ENCODE results near the gene LMO2. TPM values are rescaled to one million over a fixed set of nuclear protein-coding genes. Genes with fewer than 3 reads are reported as not detected.
"Not testable (repeated sequence)": the region's sequence is repeated elsewhere in the genome, so short reads cannot be mapped to it uniquely, and the experiment has no call there.

The LMO2 gene
- total RNA-seq, 4 donors from 2014 or later, result 22.4 to 45.2 (median 29.9) TPM

DNA sequence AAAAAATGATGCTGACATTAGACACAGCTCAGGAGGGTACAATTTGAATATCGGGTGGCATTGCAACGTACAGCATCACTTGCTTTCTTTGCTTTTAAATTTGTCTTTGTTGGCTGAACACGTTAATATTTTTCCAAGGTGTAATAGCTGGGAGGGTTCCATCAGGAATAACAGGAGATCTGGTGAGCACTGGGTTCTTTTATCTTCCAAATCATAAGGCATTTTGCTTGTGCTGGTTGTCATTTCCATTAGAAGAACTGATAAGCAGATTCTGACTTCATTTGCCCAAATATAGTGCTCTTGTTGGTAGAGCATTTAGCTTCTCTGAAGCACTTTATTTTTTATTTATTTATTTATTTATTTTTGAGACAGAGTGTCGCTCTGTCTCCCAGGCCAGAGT is 48.9 kb downstream of the LMO2 start:
- H3K27ac ChIP-seq, result no peak overlapping the region
- intact Hi-C loops (cut with DNase I; ENCODE audit: low total_unique reads), result no loop called here
- H3K27me3 ChIP-seq, result no peaks in the 10 kb centered on the region
- TF ChIP-seq POLR2A (IDR thresholded peaks at IDR 0.05), result no peak
- TF ChIP-seq, protein P1, sequence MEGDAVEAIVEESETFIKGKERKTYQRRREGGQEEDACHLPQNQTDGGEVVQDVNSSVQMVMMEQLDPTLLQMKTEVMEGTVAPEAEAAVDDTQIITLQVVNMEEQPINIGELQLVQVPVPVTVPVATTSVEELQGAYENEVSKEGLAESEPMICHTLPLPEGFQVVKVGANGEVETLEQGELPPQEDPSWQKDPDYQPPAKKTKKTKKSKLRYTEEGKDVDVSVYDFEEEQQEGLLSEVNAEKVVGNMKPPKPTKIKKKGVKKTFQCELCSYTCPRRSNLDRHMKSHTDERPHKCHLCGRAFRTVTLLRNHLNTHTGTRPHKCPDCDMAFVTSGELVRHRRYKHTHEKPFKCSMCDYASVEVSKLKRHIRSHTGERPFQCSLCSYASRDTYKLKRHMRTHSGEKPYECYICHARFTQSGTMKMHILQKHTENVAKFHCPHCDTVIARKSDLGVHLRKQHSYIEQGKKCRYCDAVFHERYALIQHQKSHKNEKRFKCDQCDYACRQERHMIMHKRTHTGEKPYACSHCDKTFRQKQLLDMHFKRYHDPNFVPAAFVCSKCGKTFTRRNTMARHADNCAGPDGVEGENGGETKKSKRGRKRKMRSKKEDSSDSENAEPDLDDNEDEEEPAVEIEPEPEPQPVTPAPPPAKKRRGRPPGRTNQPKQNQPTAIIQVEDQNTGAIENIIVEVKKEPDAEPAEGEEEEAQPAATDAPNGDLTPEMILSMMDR (IDR thresholded peaks at IDR 0.05), result no peak
- H3K4me1 ChIP-seq, result no peaks in the 10 kb centered on the region
- H3K9me3 ChIP-seq, result no peaks in the 10 kb centered on the region
- no peak for DNase-seq
- H3K36me3 ChIP-seq, result no peaks in the 10 kb centered on the region
- no peak overlapping the region for H3K4me3 ChIP-seq

DNA sequence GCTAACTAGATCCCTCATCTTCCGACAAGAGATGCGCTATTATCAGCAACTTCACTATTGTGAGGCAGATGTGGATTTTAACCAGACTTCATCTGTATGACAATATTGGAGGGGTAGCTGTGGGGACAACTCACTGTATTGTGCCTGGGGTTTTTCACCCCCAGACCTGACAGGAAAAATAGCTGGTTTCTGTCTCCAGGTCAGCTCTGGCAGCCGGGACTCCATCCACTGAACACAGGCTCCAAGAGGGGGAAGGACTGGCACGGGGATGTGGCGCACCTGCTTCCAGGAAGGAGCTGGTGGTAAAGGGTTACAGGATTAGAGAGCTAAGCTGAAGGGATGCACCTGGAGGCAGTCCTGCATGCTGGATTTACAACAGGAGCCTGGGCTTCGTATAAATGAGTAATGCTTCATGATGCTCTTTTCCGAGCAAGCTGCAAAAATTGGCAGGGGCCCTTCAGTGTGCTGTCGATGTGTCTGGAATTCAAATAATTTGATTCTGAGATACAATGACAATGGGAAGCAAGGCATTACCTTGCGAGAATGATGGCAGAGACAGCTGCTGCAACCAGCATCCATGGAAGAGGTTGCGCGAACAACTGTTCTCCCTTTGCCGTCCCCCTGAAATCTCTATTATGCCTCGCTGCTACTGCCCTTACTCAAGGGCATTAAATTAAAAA is 49.5 kb downstream of the LMO2 start:
- H3K27ac ChIP-seq, result no peak overlapping the region
- no peaks in the 10 kb centered on the region for H3K9me3 ChIP-seq
- DNase-seq, result no peak
- H3K36me3 ChIP-seq, result no peaks in the 10 kb centered on the region
- no peak overlapping the region for H3K4me3 ChIP-seq
- TF ChIP-seq, protein P1 (IDR thresholded peaks at IDR 0.05), result no peak
- no peak for TF ChIP-seq POLR2A (IDR thresholded peaks at IDR 0.05)
- intact Hi-C loops (cut with DNase I; ENCODE audit: low total_unique reads), result no loop called here
- no peaks in the 10 kb centered on the region for H3K27me3 ChIP-seq
- no peaks in the 10 kb centered on the region for H3K4me1 ChIP-seq

DNA sequence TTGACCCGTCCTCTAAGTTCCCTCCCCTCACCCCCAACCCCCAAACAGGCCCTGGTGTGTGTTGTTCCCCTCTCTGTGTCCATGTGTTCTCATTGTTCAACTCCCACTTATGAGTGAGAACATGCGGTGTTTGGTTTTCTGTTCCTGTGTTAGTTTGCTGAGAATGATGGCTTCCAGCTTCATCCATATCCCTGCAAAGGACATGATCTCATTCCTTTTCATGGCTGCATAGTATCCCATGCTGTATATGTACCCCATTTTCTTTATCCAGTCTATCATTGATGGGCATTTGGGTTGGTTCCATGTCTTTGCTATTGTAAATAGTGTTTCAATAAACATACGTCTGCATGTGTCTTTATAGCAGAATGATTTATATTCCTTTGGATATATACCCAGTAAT is 53.6 kb downstream of the LMO2 start:
- H3K4me3 ChIP-seq; H3K36me3 ChIP-seq; H3K9me3 ChIP-seq; H3K27ac ChIP-seq; H3K27me3 ChIP-seq; DNase-seq; intact Hi-C loops (cut with DNase I; ENCODE audit: low total_unique reads); H3K4me1 ChIP-seq: not testable (repeated sequence)

DNA sequence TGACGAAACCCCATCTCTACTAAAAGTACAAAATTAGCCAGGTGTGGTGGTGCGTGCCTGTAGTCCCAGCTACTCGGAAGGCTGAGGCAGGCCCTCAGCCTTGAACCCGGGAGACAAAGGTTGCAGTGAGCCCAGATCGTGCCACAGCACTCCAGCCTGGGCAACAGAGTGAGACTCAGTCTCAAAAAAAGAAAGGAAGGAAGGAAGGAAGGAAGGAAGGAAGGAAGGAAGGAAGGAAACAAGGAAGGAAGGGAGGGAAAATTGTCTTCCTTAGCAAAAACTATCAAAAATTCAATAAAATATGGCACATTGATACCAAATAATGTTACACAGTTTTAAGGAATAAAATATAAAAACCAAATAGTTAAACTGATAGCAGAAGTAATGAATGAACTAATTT is 54.5 kb downstream of the LMO2 start:
- H3K27me3 ChIP-seq; H3K27ac ChIP-seq; DNase-seq; intact Hi-C loops (cut with DNase I; ENCODE audit: low total_unique reads); H3K4me1 ChIP-seq; H3K36me3 ChIP-seq; H3K9me3 ChIP-seq; H3K4me3 ChIP-seq: not testable (repeated sequence)

DNA sequence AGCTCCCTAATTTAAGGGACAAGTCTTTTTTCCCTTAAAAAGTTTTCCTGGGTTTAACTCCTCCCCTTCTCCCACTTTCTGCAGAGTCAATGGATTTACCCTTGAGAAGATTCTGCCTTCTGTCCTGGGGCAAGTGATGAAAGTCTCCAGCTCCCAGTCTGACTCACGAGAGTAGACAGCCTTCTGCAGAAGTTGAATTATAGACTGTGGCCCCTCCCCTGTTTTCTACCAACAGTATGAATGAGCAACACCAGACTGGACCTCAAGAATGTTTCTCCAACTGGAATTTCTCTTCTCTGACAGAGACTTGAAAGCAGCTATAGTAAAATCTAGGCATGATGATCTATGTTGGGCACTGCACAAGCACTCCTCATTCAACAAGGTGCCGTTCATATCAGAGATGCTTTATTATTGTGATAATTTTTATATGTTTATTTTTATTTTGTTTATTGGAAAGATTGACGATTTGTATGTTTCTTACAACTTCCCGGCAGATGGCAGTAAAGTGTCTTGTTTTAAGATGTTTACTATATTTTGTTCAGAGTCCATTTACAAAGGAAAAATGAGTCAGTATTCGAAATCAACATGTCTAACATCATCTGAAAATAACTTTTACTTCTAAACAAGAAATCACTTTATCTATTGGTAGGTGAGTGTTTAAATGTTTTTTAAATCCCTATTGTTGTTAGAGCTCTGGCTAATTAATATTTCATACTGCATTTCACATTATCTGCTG is 56.6 kb downstream of the LMO2 start:
- Histone ChIP-seq H3K27ac (peak overlapping the region in 1 of 2 donors; percentile 38), H3K4me3 (no peak overlapping the region), H3K4me1 (no peaks in the 10 kb centered on the region), H3K9me3 (no peaks in the 10 kb centered on the region), H3K36me3 (no peaks in the 10 kb centered on the region), H3K27me3 (no peaks in the 10 kb centered on the region)
- TF ChIP-seq, protein P1 (IDR thresholded peaks at IDR 0.05), result peak; percentile 9 to 38 (median 25)
- TF ChIP-seq POLR2A (IDR thresholded peaks at IDR 0.05), result no peak
- intact Hi-C loops (cut with DNase I; ENCODE audit: low total_unique reads), result no loop called here
- DNase-seq, result peak in 1 of 2 donors; percentile 37

DNA sequence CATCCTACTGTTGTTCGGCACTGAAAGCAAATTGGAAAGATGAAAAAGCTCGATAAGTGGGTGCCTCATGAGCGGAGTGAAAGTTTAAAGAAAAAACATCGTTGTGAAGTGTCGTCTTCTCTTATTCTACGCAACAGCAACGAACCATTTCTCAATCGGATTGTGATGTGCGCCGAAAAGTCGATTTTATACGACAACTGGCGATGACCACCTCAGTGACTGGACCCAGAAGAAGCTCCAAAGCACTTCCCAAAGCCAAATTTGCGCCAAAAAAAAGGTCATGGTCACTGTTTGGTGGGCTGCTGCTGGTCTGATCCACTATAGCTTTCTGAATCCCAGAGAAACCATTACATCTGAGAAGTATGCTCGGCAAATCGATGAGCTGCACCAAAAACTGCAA is 59.2 kb downstream of the LMO2 start:
- H3K4me1 ChIP-seq, result peaks cover 0 to 5% of the 10 kb centered on the region in 2 donors
- no peaks in the 10 kb centered on the region for H3K36me3 ChIP-seq
- no peaks in the 10 kb centered on the region for H3K9me3 ChIP-seq
- no peaks in the 10 kb centered on the region for H3K27me3 ChIP-seq
- H3K4me3 ChIP-seq, result no peak overlapping the region
- DNase-seq, result no peak
- H3K27ac ChIP-seq, result no peak overlapping the region
- no peak for TF ChIP-seq POLR2A (IDR thresholded peaks at IDR 0.05)
- TF ChIP-seq, protein P1 (IDR thresholded peaks at IDR 0.05), result no peak
- intact Hi-C loops (cut with DNase I; ENCODE audit: low total_unique reads), result no loop called here
